Trophoblast cell (in vitro differentiated cells and primary cell): Measurements from ENCODE around the gene PCNX1.

Experiments used
- DNase-seq, 2 donors: peaks; one replicate each; pipeline ENCODE4 v3.0.0-alpha.2; 2016
- H2AFZ ChIP-seq: 2 replicates; pipeline ENCODE4 v1.6.1; 2013; ENCODE audit warnings: low read length, moderate library complexity, mild to moderate bottlenecking; ENCODE audit not compliant: insufficient read depth, poor library complexity
- H2AK5ac ChIP-seq: 2 replicates; pipeline ENCODE4 v1.6.1; 2013; ENCODE audit warnings: mild to moderate bottlenecking, low read length
- H2BK120ac ChIP-seq: 2 replicates; pipeline ENCODE4 v1.6.1; 2013; ENCODE audit warnings: low read length, mild to moderate bottlenecking, moderate library complexity; ENCODE audit not compliant: insufficient read depth, poor library complexity
- H2BK12ac ChIP-seq: 2 replicates; pipeline ENCODE4 v1.6.1; 2013; ENCODE audit warnings: mild to moderate bottlenecking, low read length, moderate library complexity
- H2BK5ac ChIP-seq: 2 replicates; pipeline ENCODE4 v1.6.1; 2013; ENCODE audit warnings: low read length, low read depth, moderate library complexity, mild to moderate bottlenecking; ENCODE audit not compliant: poor library complexity
- H3K14ac ChIP-seq: 2 replicates; pipeline ENCODE4 v1.6.1; 2013; ENCODE audit warnings: mild to moderate bottlenecking, low read length
- H3K18ac ChIP-seq: 2 replicates; pipeline ENCODE4 v1.6.1; 2013; ENCODE audit warnings: mild to moderate bottlenecking, low read length
- H3K23ac ChIP-seq: 2 replicates; pipeline ENCODE4 v1.6.1; 2013; ENCODE audit warnings: low read length
- H3K27ac ChIP-seq: 2 replicates; pipeline ENCODE4 v1.5.1; 2013; ENCODE audit warnings: low read depth, mild to moderate bottlenecking, inconsistent platforms, low read length, moderate library complexity
- H3K27me3 ChIP-seq: 2 replicates; pipeline ENCODE4 v1.6.1; 2013; ENCODE audit warnings: inconsistent platforms, mild to moderate bottlenecking, low read length, moderate library complexity; ENCODE audit not compliant: insufficient read depth
- H3K36me3 ChIP-seq, 2 experiments: 1 replicate in 1 of 2; 2 replicates in 1 of 2; pipeline ENCODE4 v1.6.1; 2013; ENCODE audit warnings: low read length in 2 of 2, mild to moderate bottlenecking in 2 of 2, moderate library complexity in 1 of 2; ENCODE audit not compliant: insufficient read depth in 2 of 2, control insufficient read depth in 1 of 2
- H3K4ac ChIP-seq: 2 replicates; pipeline ENCODE4 v1.6.1; 2013; ENCODE audit warnings: low read depth, mild to moderate bottlenecking, low read length, moderate library complexity
- H3K4me1 ChIP-seq, 2 experiments: 1 replicate in 1 of 2; 2 replicates in 1 of 2; pipeline ENCODE4 v1.6.1; 2013; ENCODE audit warnings: low read length in 2 of 2, mild to moderate bottlenecking in 2 of 2, moderate library complexity in 1 of 2; ENCODE audit not compliant: insufficient read depth in 2 of 2, control insufficient read depth in 1 of 2
- H3K4me2 ChIP-seq: 2 replicates; pipeline ENCODE4 v1.6.1; 2013; ENCODE audit warnings: inconsistent platforms, mild to moderate bottlenecking, low read length, moderate library complexity
- H3K4me3 ChIP-seq: 2 replicates; pipeline ENCODE4 v1.5.1; 2013; ENCODE audit warnings: mild to moderate bottlenecking, low read depth, low read length, inconsistent platforms
- H3K79me1 ChIP-seq: one replicate; pipeline ENCODE4 v1.6.1; 2013; ENCODE audit warnings: low read length
- H3K79me2 ChIP-seq: 2 replicates; pipeline ENCODE4 v1.6.1; 2013; ENCODE audit warnings: low read length, mild to moderate bottlenecking; ENCODE audit not compliant: control insufficient read depth, insufficient read depth, poor library complexity
- H3K9ac ChIP-seq: 2 replicates; pipeline ENCODE4 v1.6.1; 2013; ENCODE audit warnings: mild to moderate bottlenecking, low read length
- H3K9me3 ChIP-seq: 2 replicates; pipeline ENCODE4 v1.6.1; 2013; ENCODE audit warnings: low read depth, mild to moderate bottlenecking, control low read depth, inconsistent platforms, low read length; ENCODE audit not compliant: insufficient read depth
- H4K12ac ChIP-seq: 2 replicates; pipeline ENCODE4 v1.6.1; 2013; ENCODE audit warnings: low read depth, mild to moderate bottlenecking, low read length, moderate library complexity
- H4K8ac ChIP-seq: 2 replicates; pipeline ENCODE4 v1.6.1; 2013; ENCODE audit warnings: low read depth, mild to moderate bottlenecking, low read length, moderate library complexity
- H4K91ac ChIP-seq: one replicate; pipeline ENCODE4 v1.6.1; 2013; ENCODE audit warnings: low read depth, mild to moderate bottlenecking, low read length, moderate library complexity
- WGBS: extraction: QIAGEN DNeasy Blood & Tissue Kit; methylation state at CpG from one replicate; pipeline ENCODE4 v1.1.7; 2013; ENCODE audit warnings: missing lambda C conversion rate; ENCODE audit not compliant: insufficient read length, insufficient coverage; ENCODE audit errors: extremely low coverage; 5-methylcytosine and 5-hydroxymethylcytosine counted together

Gene PCNX1

DNA sequence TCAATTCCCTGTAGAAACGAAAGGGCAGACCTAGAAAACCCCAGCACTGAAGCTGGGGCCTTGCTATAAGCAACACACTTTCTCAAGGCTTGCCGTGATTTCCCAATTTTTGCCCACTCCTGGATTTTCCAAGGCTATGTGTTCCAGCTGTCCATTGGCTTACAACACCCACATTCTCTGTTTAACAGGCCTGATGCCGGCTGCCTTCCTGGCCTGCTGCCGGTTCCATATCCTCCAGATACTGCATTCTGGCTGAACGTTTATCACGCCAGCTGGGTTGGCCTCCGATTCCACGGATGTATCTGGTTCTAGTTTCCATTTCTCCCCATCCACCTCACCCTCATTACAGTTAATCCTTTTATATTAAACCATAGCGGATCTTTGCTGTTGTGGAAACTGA lies 2.0 kb upstream of the PCNX1 start:
- no peak overlapping the region for H3K4me2 ChIP-seq
- H2BK120ac ChIP-seq, result no peak overlapping the region
- peaks cover 14% of the 10 kb centered on the region for H3K79me2 ChIP-seq
- H4K8ac ChIP-seq, result no peak overlapping the region
- no peak overlapping the region for H2AK5ac ChIP-seq
- H2BK5ac ChIP-seq, result no peak overlapping the region
- H3K79me1 ChIP-seq, result peaks cover 17% of the 10 kb centered on the region
- H3K36me3 ChIP-seq, result no peaks in the 10 kb centered on the region
- H3K4me3 ChIP-seq, result no peak overlapping the region
- H2AFZ ChIP-seq, result no peak overlapping the region
- H3K9me3 ChIP-seq, result no peaks in the 10 kb centered on the region
- H3K18ac ChIP-seq, result no peak overlapping the region
- H2BK12ac ChIP-seq, result no peak overlapping the region
- no peak for DNase-seq
- no CpG with 5 or more reads among the region's 9 CpGs for WGBS
- no peaks in the 10 kb centered on the region for H3K27me3 ChIP-seq
- no peak overlapping the region for H3K9ac ChIP-seq
- no peak overlapping the region for H3K14ac ChIP-seq
- H4K91ac ChIP-seq, result no peak overlapping the region
- peaks cover 6 to 9% of the 10 kb centered on the region in 2 experiments for H3K4me1 ChIP-seq
- no peak overlapping the region for H3K27ac ChIP-seq
- no peak overlapping the region for H3K23ac ChIP-seq
- H4K12ac ChIP-seq, result no peak overlapping the region
- no peak overlapping the region for H3K4ac ChIP-seq

GRCh38 chr14:70906793-70907175 lies 475 bp upstream of the PCNX1 start:
- Histone ChIP-seq H4K8ac (peak overlapping the region; percentile 82), H3K14ac (peak overlapping the region; percentile 53), H2AFZ (peak overlapping the region; percentile 9), H3K9me3 (no peaks in the 10 kb centered on the region), H3K27ac (peak overlapping the region; percentile 51), H2BK12ac (peak overlapping the region; percentile 16), H3K36me3 (no peaks in the 10 kb centered on the region), H3K4me1 (peaks cover 5 to 6% of the 10 kb centered on the region in 2 experiments), H3K18ac (peak overlapping the region; percentile 58), H4K12ac (peak overlapping the region; percentile 46), H2BK5ac (peak overlapping the region; percentile 76), H3K4me3 (peak overlapping the region; percentile 97), H3K23ac (no peak overlapping the region), H3K79me1 (peaks cover 17% of the 10 kb centered on the region), H2BK120ac (peak overlapping the region; percentile 59), H3K4ac (no peak overlapping the region), H2AK5ac (no peak overlapping the region), H3K79me2 (peaks cover 15% of the 10 kb centered on the region), H4K91ac (peak overlapping the region; percentile 81), H3K27me3 (no peaks in the 10 kb centered on the region), H3K4me2 (peak overlapping the region; percentile 59), H3K9ac (peak overlapping the region; percentile 19)
- peak in 1 of 2 donors; percentile 43 for DNase-seq
- no CpG with 5 or more reads among the region's 9 CpGs for WGBS

GRCh38 chr14:70907996-70908934 lies 1.0 kb downstream of the PCNX1 start:
- Histone ChIP-seq H3K79me2 (peaks cover 19% of the 10 kb centered on the region), H4K12ac (peak overlapping the region; percentile 65), H3K9me3 (no peaks in the 10 kb centered on the region), H2BK120ac (peak overlapping the region; percentile 73), H4K91ac (peak overlapping the region; percentile 81), H3K4me1 (peaks cover 5 to 6% of the 10 kb centered on the region in 2 experiments), H3K79me1 (peaks cover 17% of the 10 kb centered on the region), H2BK12ac (peak overlapping the region; percentile 37), H3K23ac (no peak overlapping the region), H3K36me3 (no peaks in the 10 kb centered on the region), H3K4me2 (peak overlapping the region; percentile 80), H3K27ac (peak overlapping the region; percentile 96), H3K14ac (peak overlapping the region; percentile 98), H4K8ac (peak overlapping the region; percentile 89), H2AFZ (peak overlapping the region; percentile 41), H3K4ac (peak overlapping the region; percentile 96), H3K9ac (peak overlapping the region; percentile 76), H2AK5ac (peak overlapping the region; percentile 79), H3K4me3 (peak overlapping the region; percentile 97), H3K18ac (peak overlapping the region; percentile 99), H2BK5ac (peak overlapping the region; percentile 94), H3K27me3 (no peaks in the 10 kb centered on the region)
- peak in 1 of 2 donors; percentile 47 for DNase-seq
- WGBS, result no CpG with 5 or more reads among the region's 87 CpGs

GRCh38 chr14:70908935-70909641 lies 1.8 kb downstream of the PCNX1 start:
- Histone ChIP-seq H3K79me2 (peaks cover 21% of the 10 kb centered on the region), H3K27me3 (no peaks in the 10 kb centered on the region), H3K4me1 (peaks cover 5 to 6% of the 10 kb centered on the region in 2 experiments), H2AK5ac (no peak overlapping the region), H3K9me3 (no peaks in the 10 kb centered on the region), H3K4me2 (peak overlapping the region; percentile 80), H2BK5ac (no peak overlapping the region), H3K9ac (peak overlapping the region; percentile 81), H3K14ac (no peak overlapping the region), H4K8ac (peak overlapping the region; percentile 89), H3K27ac (peak overlapping the region; percentile 96), H2BK12ac (no peak overlapping the region), H2AFZ (no peak overlapping the region), H4K12ac (no peak overlapping the region), H3K23ac (no peak overlapping the region), H3K79me1 (peaks cover 17% of the 10 kb centered on the region), H4K91ac (no peak overlapping the region), H3K4me3 (no peak overlapping the region), H3K36me3 (no peaks in the 10 kb centered on the region), H3K18ac (no peak overlapping the region), H3K4ac (peak overlapping the region; percentile 96), H2BK120ac (no peak overlapping the region)
- no CpG with 5 or more reads among the region's 4 CpGs for WGBS
- DNase-seq, result no peak
